Body of pancreas (tissue), 4 donors: ENCODE data around the gene PPIH. TPM values are rescaled to one million over a fixed set of nuclear protein-coding genes. Genes with fewer than 3 reads are reported as not detected.
A peak's percentile ranks its signal among the peaks of the same experiment; 100 is the strongest.

Experiments
- ATAC-seq: fragments of 150-250 bp; one replicate; pipeline ENCODE4 v1.9.1; 2016
- DNase-seq, 4 donors: peaks; one replicate each; pipeline ENCODE4 v3.0.0-alpha.2; 2019
- H3K27ac ChIP-seq, 4 donors: fragments of 200-600 bp; sonication (generic); 1 replicate in 3 of 4; 2 replicates in 1 of 4; pipeline versions ENCODE4 v1.5.1 to v1.6.1; 2016 to 2019; ENCODE audit warnings: mild to moderate bottlenecking in 1 of 4, mixed read lengths in 1 of 4, moderate library complexity in 1 of 4
- H3K27me3 ChIP-seq, 2 donors: fragments of 200-600 bp; sonication (generic); one replicate each; pipeline ENCODE4 v1.6.0; 2016; ENCODE audit warnings: mild to moderate bottlenecking in 1 of 2
- H3K36me3 ChIP-seq, 2 donors: fragments of 200-600 bp; sonication (generic); replicated peaks in 1 of 2; 2 replicates each; pipeline ENCODE4 v1.5.1; 2016; ENCODE audit warnings: low read depth in 2 of 2; ENCODE audit not compliant: insufficient read depth in 1 of 2
- H3K4me1 ChIP-seq: fragments of 200-600 bp; sonication (generic); one replicate; pipeline ENCODE4 v1.6.0; 2016
- H3K4me3 ChIP-seq, 2 donors: fragments of 200-600 bp; sonication (generic); 1 replicate in 1 of 2; 2 replicates in 1 of 2; pipeline ENCODE4 v1.5.1; 2016 to 2019
- H3K9me3 ChIP-seq, 3 donors: fragments of 200-600 bp; sonication (generic); 1 replicate in 2 of 3; 2 replicates in 1 of 3; pipeline ENCODE4 v1.5.1; 2016
- POLR2A ChIP-seq, 3 donors: fragments of 450-650 bp; IDR thresholded peaks; one replicate each; pipeline ENCODE4 v1.6.1; 2016; ENCODE audit warnings: antibody characterized with exemption in 3 of 3, mild to moderate bottlenecking in 2 of 3
- WGBS, 2 donors: methylation state at CpG; one replicate each; pipeline ENCODE4 v1.1.5; 2017; 5-methylcytosine and 5-hydroxymethylcytosine counted together
- intact Hi-C: fragments of 100-400 bp; cut with DNase I; formaldehyde crosslinking; loops from one replicate; pipeline ENCODE4 v1.15.1; 2023
- total RNA-seq, 2 donors: library from RNA; depleted of rRNA; stranded (reverse); fragments of >200 nt; gene quantifications; one replicate each; pipeline ENCODE4 v1.1.0, GENCODE V29; 2016
- TF ChIP-seq, protein P1 (sequence below), 7 experiments: fragments of 450-650 bp in 4 of 7; fragments of 200-600 bp in 3 of 7; sonication (generic) in 3 of 7; IDR thresholded peaks; one replicate each; pipeline ENCODE4 v1.5.1; 2016 to 2019; ENCODE audit warnings: antibody characterized with exemption in 7 of 7

The PPIH gene
- total RNA-seq, 2 donors from 2014 or later: 4.6 to 7.8 TPM

DNA sequence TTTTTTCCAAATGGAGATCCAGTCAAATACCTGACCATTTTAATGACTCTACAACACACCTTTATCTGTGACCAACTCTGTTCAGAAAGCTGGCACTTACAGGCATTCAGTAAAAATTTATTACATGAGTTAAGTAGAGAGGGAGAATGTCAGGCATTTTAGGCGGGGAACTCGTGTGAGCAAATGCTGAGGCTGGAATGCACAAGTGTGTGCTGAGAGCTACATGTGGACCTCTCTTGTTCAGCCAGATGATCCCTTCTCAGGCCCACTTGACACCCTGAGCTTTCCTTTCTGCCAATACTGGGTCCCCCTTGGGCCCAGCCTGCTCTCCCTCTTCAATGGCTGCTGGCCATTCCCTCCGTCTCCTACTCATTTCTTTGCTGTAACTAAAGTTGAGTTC is 11.7 kb downstream of the PPIH start:
- no peaks in the 10 kb centered on the region for H3K27me3 ChIP-seq
- WGBS, 2 donors: 92 to 97% methylated on average over 3 of the region's 3 CpGs
- no peak overlapping the region for H3K27ac ChIP-seq
- H3K36me3 ChIP-seq: peaks cover 0 to 15% of the 10 kb centered on the region in 2 donors
- no peak for ATAC-seq
- H3K9me3 ChIP-seq: no peaks in the 10 kb centered on the region
- TF ChIP-seq POLR2A (IDR thresholded peaks at IDR 0.05): no peak
- TF ChIP-seq, protein P1, sequence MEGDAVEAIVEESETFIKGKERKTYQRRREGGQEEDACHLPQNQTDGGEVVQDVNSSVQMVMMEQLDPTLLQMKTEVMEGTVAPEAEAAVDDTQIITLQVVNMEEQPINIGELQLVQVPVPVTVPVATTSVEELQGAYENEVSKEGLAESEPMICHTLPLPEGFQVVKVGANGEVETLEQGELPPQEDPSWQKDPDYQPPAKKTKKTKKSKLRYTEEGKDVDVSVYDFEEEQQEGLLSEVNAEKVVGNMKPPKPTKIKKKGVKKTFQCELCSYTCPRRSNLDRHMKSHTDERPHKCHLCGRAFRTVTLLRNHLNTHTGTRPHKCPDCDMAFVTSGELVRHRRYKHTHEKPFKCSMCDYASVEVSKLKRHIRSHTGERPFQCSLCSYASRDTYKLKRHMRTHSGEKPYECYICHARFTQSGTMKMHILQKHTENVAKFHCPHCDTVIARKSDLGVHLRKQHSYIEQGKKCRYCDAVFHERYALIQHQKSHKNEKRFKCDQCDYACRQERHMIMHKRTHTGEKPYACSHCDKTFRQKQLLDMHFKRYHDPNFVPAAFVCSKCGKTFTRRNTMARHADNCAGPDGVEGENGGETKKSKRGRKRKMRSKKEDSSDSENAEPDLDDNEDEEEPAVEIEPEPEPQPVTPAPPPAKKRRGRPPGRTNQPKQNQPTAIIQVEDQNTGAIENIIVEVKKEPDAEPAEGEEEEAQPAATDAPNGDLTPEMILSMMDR (IDR thresholded peaks at IDR 0.05): no peak
- intact Hi-C loops: loop anchor here (10.0 kb wide), 1 partner anchor 95 kb away; the partner anchor contains the start of genes C1orf50 and P3H1
- no peak overlapping the region for H3K4me3 ChIP-seq
- no peak for DNase-seq
- no peaks in the 10 kb centered on the region for H3K4me1 ChIP-seq

DNA sequence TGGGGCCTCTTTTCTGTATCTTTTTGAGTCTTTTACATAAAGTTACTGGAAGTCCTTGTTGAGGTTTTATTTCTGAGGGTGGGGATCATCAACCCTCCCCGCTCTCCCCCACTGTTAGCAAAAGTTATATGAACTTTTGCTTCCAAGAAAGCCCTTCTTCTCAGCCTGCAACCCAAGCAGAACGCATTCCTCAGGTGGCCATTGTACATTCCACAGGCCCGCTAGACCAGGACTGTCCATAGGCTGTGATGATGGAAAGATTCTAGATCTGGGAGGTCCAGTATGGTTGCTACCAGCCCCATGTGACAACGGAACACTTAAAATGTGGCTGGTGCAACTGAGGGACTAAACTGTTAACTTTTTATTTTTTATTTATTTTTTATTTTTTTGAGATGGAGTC is 12.2 kb downstream of the PPIH start:
- 95 to 96% methylated on average over 4 of the region's 4 CpGs for WGBS, 2 donors
- intact Hi-C loops: loop anchor here (10.0 kb wide), 1 partner anchor 94 kb away; the partner anchor contains the start of genes C1orf50 and P3H1
- Histone ChIP-seq H3K4me3 (no peak overlapping the region), H3K9me3 (no peaks in the 10 kb centered on the region), H3K27me3 (no peaks in the 10 kb centered on the region), H3K4me1 (no peaks in the 10 kb centered on the region), H3K36me3 (peaks cover 0 to 12% of the 10 kb centered on the region in 2 donors), H3K27ac (no peak overlapping the region)
- DNase-seq: no peak
- TF ChIP-seq POLR2A (IDR thresholded peaks at IDR 0.05): no peak
- TF ChIP-seq, protein P1 (IDR thresholded peaks at IDR 0.05): no peak
- no peak for ATAC-seq

DNA sequence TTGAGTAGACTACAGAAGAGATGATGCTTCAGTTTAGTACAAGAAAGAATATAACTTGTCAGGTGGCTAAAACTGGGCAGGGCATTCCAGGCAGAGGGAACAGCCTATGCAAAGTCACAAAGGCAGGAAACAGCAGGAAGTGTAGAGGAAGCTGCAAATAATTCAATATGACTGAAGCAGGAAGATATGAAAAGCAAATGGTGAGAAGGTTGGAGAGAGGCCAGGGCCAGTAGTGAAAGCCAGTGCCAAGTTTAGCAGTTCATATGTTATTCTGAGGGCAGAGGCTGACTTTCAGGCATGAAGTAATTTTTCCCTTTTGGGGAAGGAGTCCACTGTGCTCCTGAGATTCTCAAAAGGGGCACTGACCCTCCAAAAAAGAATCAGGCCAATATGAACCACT is 16.0 kb downstream of the PPIH start:
- Histone ChIP-seq H3K4me3 (no peak overlapping the region), H3K27me3 (no peaks in the 10 kb centered on the region), H3K4me1 (no peaks in the 10 kb centered on the region), H3K27ac (no peak overlapping the region), H3K36me3 (peaks cover 0 to 3% of the 10 kb centered on the region in 2 donors), H3K9me3 (no peaks in the 10 kb centered on the region)
- no peak for TF ChIP-seq POLR2A (IDR thresholded peaks at IDR 0.05)
- TF ChIP-seq, protein P1 (IDR thresholded peaks at IDR 0.05): no peak
- DNase-seq (peak in 1 of 4 donors; percentile 27), ATAC-seq (no peak)
- intact Hi-C loops: loop anchor here (10.0 kb wide), 1 partner anchor 91 kb away; the partner anchor contains the start of genes C1orf50 and P3H1

DNA sequence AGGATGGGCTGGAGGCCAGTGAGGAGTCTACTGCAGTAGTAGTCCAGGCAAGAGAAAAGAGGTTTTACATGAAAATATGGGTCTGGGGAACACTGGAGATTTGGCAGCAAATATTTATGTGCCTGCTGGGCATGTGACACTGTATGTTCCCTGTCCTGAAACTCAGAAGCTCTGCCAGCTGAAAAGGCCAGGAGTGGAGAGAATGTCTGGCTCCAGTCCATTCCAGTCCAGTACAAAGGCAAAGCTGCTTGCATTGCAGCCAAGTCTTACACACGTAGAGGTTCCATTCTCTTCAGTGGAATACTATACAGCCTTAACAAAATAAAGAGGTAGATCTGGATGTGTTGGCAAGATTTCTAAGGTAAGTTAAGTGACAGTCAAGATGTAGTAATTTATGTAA is 16.5 kb downstream of the PPIH start:
- Histone ChIP-seq H3K27ac (no peak overlapping the region), H3K27me3 (no peaks in the 10 kb centered on the region), H3K36me3 (peaks cover 0 to 3% of the 10 kb centered on the region in 2 donors), H3K4me1 (no peaks in the 10 kb centered on the region), H3K4me3 (no peak overlapping the region), H3K9me3 (no peaks in the 10 kb centered on the region)
- 31 to 46% methylated on average over 1 of the region's 1 CpG for WGBS, 2 donors
- TF ChIP-seq, protein P1 (IDR thresholded peaks at IDR 0.05): no peak
- TF ChIP-seq POLR2A (IDR thresholded peaks at IDR 0.05): no peak
- DNase-seq (peak in 1 of 4 donors; percentile 31), ATAC-seq (no peak)
- intact Hi-C loops: loop anchor here (10.0 kb wide), 1 partner anchor 90 kb away; the partner anchor contains the start of genes C1orf50 and P3H1

DNA sequence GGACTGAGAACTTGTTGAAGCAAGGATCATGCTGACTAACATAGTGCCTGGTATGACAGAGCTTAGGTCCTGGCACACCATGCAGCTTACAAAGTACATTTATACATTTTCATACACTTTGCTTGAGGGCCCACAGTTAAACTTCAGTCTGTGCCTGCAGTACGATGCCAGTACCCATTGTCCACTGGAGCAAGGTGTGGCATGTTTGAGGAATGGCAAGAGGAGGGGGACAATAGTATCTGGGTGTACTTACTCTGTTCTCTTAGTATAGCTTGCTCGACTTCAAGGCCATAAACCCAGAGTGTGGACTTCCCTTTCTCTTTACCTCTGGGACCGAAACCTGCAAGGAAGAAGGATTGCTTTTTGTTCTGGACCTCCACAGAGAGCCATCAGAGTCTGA is 17.2 kb downstream of the PPIH start:
- DNase-seq (no peak), ATAC-seq (no peak)
- Histone ChIP-seq H3K36me3 (no peaks in the 10 kb centered on the region), H3K4me3 (no peak overlapping the region), H3K9me3 (no peaks in the 10 kb centered on the region), H3K27ac (no peak overlapping the region), H3K27me3 (no peaks in the 10 kb centered on the region), H3K4me1 (peaks cover 7% of the 10 kb centered on the region)
- WGBS, 2 donors: 92 to 93% methylated on average over 3 of the region's 3 CpGs
- intact Hi-C loops: loop anchor here (10.0 kb wide), 1 partner anchor 89 kb away; the partner anchor contains the start of genes C1orf50 and P3H1
- no peak for TF ChIP-seq POLR2A (IDR thresholded peaks at IDR 0.05)
- TF ChIP-seq, protein P1 (IDR thresholded peaks at IDR 0.05): no peak
